GM19438 (cell line): ENCODE data around the gene PROSER2.

Source experiments
- ATAC-seq: cut with Tn5 transposase; IDR thresholded peaks from one replicate; pipeline ENCODE4 v1.9.1; 2021; ENCODE audit warnings: low read depth; ENCODE audit not compliant: unreplicated experiment

PROSER2 gene

DNA sequence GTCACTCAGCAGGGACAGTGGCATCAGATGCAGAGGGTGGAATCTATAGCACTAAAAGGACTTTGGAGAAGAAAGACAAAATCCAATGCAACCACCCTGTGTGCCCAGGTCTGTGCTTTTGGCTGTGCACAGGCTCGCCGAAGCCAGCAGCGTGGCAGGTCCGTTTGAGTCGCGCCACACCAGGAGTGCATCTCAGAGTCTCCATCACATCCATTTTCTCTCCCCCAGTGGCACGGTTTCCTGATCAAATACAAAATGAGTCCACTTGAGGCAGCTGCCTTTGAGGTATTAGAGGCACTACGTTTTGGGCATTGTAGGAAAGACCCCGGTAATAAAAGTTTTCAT, 23.4 kb upstream of the PROSER2 start:
- no peak for ATAC-seq

DNA sequence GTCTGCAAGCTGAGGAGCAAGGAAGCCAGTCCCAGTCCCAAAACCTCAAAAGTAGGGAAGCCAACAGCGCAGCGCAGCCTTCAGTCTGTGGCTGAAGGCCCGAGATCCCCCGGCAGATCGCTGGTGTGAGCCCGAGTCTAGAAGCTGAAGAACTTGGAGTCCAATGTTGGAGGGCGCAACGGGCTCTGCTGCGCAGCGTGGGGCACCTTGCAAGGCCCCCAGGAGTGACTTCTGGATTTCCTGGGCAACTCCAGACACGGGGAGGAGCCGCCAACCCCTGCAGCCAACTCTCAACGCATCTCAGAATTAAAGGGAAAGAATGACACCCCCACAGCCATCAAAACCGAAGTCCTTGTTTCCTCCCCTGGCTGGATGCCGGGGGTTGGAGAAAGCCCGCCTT, 18.8 kb upstream of the PROSER2 start:
- no peak for ATAC-seq

- ATAC-seq, result no peak
Observed at GRCh38 chr10:11805792-11806191, 17.4 kb upstream of the PROSER2 start.

DNA sequence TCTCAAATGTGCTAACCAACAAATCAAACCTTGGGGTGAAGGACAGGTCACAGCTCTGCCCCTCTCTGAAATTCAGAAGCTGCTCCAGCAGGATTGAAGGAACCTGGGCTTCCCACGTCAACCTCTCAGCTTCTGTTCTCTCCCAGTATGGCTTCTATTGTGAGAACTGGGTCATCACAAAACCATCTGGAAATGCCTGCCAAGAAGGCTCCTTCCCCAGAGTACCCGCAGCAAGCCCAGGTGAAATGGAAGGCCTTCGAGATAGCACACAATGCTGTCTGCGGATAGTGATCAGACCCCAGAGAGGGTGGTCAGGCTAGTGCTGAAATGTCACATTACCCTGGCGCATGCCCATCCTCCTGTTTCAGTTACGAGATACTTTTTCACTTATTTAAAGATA, 16.4 kb upstream of the PROSER2 start:
- no peak for ATAC-seq

DNA sequence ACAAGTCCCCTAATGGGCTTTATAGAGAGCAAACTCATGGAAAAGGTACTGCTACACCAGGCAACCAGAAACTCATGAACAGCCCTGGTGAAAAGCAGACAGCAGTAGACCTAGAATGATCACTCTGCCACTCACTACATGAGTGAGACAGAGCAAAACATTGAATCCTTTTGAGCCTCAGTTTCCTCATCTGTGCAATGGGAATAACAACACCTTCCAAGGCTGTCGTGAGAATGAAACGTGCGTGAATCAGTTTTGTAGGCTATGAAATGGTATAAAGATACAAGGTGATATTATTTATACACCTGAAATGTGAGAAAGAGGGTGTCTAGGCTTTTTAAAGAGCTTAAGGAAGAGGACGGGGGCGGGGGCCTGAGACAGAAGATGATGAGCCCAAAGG, 14.3 kb upstream of the PROSER2 start:
- ATAC-seq, result no peak

DNA sequence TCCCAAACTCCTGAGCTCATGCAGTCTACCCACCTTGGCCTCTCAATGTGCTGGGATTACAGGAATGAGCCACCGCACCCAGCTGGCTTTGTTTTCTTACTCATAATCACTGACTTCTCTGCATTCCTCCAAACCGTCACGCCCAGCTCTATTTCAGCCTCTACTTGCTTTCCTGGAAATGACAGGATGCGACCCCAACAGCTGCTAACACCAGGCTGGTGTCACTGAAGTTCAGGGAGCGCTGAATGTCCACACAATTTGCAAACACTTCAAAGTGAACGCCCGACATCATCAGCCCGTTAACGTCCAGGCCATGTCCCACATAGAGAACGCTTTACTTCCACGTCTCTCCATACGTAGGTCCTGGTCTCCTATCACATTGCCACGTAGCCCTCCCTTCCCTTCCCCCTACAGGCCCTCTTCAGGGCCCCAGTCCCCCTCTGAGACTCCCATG, 12.8 kb upstream of the PROSER2 start:
- no peak for ATAC-seq

GRCh38 chr10:11810973-11811372, 12.2 kb upstream of the PROSER2 start:
- no peak for ATAC-seq

- no peak for ATAC-seq
Observed at GRCh38 chr10:11813177-11813576, 10.0 kb upstream of the PROSER2 start.

DNA sequence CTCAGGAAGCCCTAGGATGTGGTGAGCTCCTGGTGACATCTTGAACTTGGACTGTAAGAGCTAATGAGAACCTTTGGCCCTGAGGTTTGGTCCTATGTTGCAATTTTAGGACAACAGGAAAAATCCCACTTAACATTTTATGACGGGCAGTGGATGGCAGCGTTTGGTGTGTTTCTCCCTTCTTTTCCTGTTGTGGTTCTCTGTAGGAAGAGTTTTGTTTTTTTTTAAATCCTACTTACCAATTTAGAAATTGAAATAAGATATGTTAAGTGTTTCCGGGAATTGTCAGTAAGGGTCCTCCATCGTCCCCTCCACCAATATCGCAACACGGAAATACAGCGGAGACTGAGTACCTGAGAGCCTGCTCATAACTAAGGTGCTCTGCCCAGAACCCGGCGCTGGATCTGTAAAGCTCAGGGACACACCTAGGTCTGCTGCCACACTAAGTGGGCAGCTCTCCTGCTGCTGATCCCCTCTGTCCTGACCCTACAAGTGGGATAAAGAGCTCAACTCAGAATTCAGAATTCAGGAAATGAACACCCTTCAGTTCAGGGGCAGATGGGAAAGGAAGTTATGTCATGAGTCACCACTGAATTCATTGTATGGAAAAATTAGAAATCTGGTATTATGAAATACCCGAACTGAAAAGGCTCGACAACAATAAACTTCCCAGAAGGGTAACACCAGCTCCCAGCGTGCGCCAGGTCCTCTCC, 9.1 kb upstream of the PROSER2 start:
- no peak for ATAC-seq

DNA sequence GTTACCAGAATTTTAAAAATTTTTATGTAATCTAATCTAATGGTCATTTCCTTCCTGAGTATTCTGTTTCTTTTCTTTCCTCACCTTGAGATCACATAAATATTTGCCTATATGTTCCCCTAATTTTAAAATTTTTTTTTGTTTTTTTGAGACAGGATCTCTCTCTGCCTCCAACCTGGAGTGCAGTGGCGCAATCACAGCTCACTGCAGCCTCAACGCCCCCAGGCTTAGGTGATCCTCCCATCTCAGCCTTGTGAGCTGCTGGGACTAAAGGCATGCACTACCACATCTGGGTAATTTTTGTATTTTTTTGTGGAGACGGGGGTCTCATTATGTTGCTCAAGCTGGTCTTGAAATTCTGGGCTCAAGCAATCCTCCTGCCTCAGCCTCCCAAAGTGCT, 4.1 kb upstream of the PROSER2 start:
- no peak for ATAC-seq

- no peak for ATAC-seq
Observed at GRCh38 chr10:11822026-11822756, 965 bp upstream of the PROSER2 start.

GRCh38 chr10:11822809-11823121, 391 bp upstream of the PROSER2 start:
- no peak for ATAC-seq

- ATAC-seq, result no peak
Observed at GRCh38 chr10:11823989-11824346, 812 bp downstream of the PROSER2 start.

DNA sequence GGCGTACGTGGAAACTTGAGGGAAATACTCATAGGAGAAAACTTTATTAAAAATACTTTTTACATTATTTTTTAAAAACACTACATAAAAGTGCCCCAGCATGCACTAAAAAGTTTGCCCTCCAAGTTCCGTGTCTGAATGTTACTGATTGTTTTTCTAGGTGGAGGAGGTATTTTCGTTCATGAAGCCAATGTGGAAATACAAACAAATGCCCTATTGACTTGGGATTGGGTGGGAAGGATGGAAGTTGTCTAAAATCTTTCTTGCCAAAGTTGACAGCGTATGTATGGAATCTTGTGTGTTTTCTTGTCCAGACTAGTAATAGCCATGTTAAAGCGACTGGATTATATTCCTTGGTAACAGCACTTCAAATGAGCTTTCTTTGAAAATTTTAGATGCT, 1.2 kb downstream of the PROSER2 start:
- no peak for ATAC-seq

DNA sequence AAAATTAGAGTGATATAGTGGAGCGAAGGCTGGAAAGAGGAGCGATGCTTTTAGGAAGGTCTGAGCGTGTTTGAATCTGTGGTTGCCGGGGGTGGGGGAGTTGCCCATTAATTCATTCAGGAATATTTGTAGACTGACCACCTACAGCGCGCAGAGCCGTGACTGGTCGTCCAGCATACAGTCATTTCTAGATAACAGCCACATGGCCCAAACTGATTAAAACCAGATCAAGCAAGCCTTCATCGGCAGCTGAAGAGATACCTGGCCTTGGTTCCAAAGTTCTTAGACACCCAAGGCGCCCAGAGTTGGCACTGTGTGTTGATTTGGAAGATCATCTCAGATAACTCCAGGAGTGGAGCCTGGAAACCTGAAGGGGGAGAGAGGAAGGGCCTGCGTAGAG, 1.7 kb downstream of the PROSER2 start:
- ATAC-seq, result no peak

- ATAC-seq, result no peak
Observed at GRCh38 chr10:11825796-11826414, 2.7 kb downstream of the PROSER2 start.

DNA sequence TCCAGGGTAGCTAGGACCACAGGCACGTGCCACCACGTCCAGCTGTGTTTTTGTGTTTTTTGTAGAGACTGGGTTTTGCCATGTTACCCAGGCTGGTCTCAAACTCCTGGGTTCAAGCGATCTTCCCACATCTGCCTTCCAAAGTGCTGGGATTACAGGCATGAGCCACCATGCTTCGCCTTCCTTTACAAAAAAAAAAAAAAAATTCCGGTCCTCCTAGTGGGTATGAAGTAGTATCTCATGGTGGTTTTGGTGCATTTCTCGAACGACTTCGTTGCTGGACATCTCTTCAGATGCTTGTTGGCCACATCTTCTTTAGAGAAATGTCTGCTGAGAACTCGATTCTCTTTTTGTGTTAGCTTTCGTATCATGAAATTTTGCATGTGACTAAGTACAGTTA, 3.9 kb downstream of the PROSER2 start:
- ATAC-seq, result no peak

DNA sequence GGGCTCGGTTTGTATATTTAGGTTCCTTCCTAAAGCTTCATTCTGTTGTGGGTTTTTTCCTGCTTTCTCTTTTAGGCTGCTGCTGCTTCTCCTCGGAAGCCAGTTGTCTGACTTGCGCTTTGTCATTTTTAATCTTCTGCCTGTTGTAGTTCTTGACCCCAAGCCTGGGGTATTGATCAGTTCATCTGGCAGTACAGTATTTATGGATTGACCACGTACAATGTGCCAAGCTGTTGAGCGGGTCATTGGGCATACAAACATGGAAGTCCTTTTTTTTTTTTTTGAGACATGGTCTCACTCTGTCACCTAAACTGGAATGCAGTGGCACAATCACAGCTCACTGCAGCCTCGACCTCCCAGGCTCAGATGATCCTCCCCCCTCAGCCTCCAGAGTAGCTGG, 4.3 kb downstream of the PROSER2 start:
- ATAC-seq, result no peak

DNA sequence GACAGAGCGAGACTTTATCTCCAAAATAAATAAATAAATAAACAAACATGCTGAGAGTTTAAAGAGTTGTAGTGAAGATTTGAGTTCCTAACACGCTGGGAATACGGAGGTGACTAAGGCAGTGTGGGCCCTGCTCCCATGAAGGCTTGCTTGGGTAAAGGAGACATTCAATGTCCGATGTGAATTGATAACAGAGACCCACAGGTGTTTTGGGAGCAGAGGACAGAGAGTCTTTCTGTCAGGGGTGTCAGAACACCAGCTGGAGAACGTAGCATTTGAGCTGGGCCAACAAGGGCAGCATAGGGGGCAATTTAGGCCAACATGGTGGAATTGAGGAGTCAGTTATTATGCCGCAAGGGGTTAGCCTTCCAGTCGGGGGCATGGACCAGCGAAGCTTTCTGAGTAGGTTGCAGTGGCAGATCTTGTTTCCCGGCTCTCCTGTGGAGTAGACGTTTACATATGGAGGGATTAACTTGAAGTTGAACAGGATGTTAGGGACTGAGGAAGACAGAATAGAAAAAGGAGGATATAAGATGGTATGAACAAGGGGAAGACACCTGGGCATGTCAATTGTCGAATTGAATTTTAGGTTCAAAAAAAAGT, 5.6 kb downstream of the PROSER2 start:
- ATAC-seq, result no peak

- ATAC-seq, result no peak
Observed at GRCh38 chr10:11830836-11831519, 7.8 kb downstream of the PROSER2 start.

- no peak for ATAC-seq
Observed at GRCh38 chr10:11831520-11831951, 8.4 kb downstream of the PROSER2 start.
